Astrocyte of the hippocampus (primary cell): ENCODE measurements around the gene SMARCA4.
A peak's percentile ranks its signal among the peaks of the same experiment; 100 is the strongest.
"Not testable (repeated sequence)": the region's sequence is repeated elsewhere in the genome, so short reads cannot be mapped to it uniquely, and the experiment has no call there.

ENCODE experiments used
- DNase-seq: peaks from one replicate; pipeline ENCODE4 v3.0.0; 2011; ENCODE audit warnings: low read depth, low spot score

Gene SMARCA4

GRCh38 chr19:10928563-10929401 is 32.0 kb upstream of the SMARCA4 start, which contains the start of the genes TIMM29 and YIPF2:
TSS of gene TIMM29 (plus strand) at chr19:10928811. CDS start at chr19:10928823, 12 bp downstream.
TSS of gene YIPF2 (minus strand) at chr19:10928639. CDS start at chr19:10928410, 229 bp downstream.
- peak; percentile 98 for DNase-seq

GRCh38 chr19:10929402-10929794 is 31.4 kb upstream of the SMARCA4 start:
- no peak for DNase-seq

GRCh38 chr19:10935371-10936059 is 25.3 kb upstream of the SMARCA4 start:
- no peak for DNase-seq

- DNase-seq, result peak; percentile 88
Observed at GRCh38 chr19:10936661-10937084, 24.2 kb upstream of the SMARCA4 start.

- DNase-seq, result not testable (repeated sequence)
Observed at GRCh38 chr19:10941649-10942048, 19.2 kb upstream of the SMARCA4 start.

GRCh38 chr19:10943412-10943811 is 17.4 kb upstream of the SMARCA4 start:
- DNase-seq, result not testable (repeated sequence)

GRCh38 chr19:10945264-10945663 is 15.6 kb upstream of the SMARCA4 start:
- no peak for DNase-seq

- DNase-seq, result peak; percentile 86
Observed at GRCh38 chr19:10946958-10947657, 13.7 kb upstream of the SMARCA4 start.

- no peak for DNase-seq
Observed at GRCh38 chr19:10952809-10953208, 8.0 kb upstream of the SMARCA4 start.

- not testable (repeated sequence) for DNase-seq
Observed at GRCh38 chr19:10959277-10959968, 1.4 kb upstream of the SMARCA4 start.

GRCh38 chr19:10961073-10961860 is 437 bp downstream of the SMARCA4 start:
- DNase-seq, result peak; percentile 57

GRCh38 chr19:10962863-10963262 is 2.0 kb downstream of the SMARCA4 start:
- no peak for DNase-seq

- no peak for DNase-seq
Observed at GRCh38 chr19:10963865-10964264, 3.0 kb downstream of the SMARCA4 start.

GRCh38 chr19:10964903-10965302 is 4.1 kb downstream of the SMARCA4 start:
- DNase-seq, result no peak

GRCh38 chr19:10965398-10965797 is 4.6 kb downstream of the SMARCA4 start:
- no peak for DNase-seq

GRCh38 chr19:10966809-10967208 is 6.0 kb downstream of the SMARCA4 start:
- no peak for DNase-seq

GRCh38 chr19:10968527-10969135 is 7.8 kb downstream of the SMARCA4 start:
- no peak for DNase-seq

- DNase-seq, result no peak
Observed at GRCh38 chr19:10971107-10971726, 10.4 kb downstream of the SMARCA4 start.

- DNase-seq, result peak; percentile 38
Observed at GRCh38 chr19:10975374-10976130, 14.7 kb downstream of the SMARCA4 start.
